HFFc6 (cell line): Measurements from ENCODE around the gene RBMX. TPM values are rescaled to one million over a fixed set of nuclear protein-coding genes. Genes with fewer than 3 reads are reported as not detected.
"Not testable (repeated sequence)": the region's sequence is repeated elsewhere in the genome, so short reads cannot be mapped to it uniquely, and the experiment has no call there.

Experiments
- DNase-seq: peaks from one replicate; pipeline ENCODE4 v3.0.0-alpha.2; 2018
- H3K27ac Mint-ChIP-seq: 2 replicates; pipeline ENCODE4 v1.8.0; 2020; ENCODE audit warnings: mild to moderate bottlenecking, mixed read lengths
- H3K27me3 Mint-ChIP-seq: 2 replicates; pipeline ENCODE4 v1.8.0; 2021; ENCODE audit warnings: mild to moderate bottlenecking, moderate library complexity, mixed read lengths; ENCODE audit not compliant: insufficient read depth
- H3K36me3 Mint-ChIP-seq: 2 replicates; pipeline ENCODE4 v1.8.0; 2021; ENCODE audit warnings: low read depth, mixed read lengths
- H3K4me1 Mint-ChIP-seq: 2 replicates; pipeline ENCODE4 v1.8.0; 2020; ENCODE audit warnings: low read depth, mixed read lengths
- H3K4me3 Mint-ChIP-seq: 2 replicates; pipeline ENCODE4 v1.8.0; 2020; ENCODE audit warnings: mild to moderate bottlenecking, moderate library complexity, mixed read lengths
- H3K9me3 Mint-ChIP-seq: 2 replicates; pipeline ENCODE4 v1.8.0; 2020; ENCODE audit warnings: mild to moderate bottlenecking, mixed read lengths
- long read RNA-seq: library from polyadenylated mRNA; unstranded; transcript quantifications from one replicate; pipeline ENCODE4 v2.0.0, GENCODE V29; 2019
- total RNA-seq, 6 experiments: library from RNA; stranded (reverse); fragmentation: NEBNext Ultra II Directional; extraction: Animal tissue kit (Norgen Biotek cat#: 25700); gene quantifications; 2 replicates in 1 of 6; 3 replicates in 5 of 6; pipeline ENCODE4 v1.2.3, GENCODE V29; 2021
- TF ChIP-seq, protein P1 (sequence below): fragments of 200-600 bp; sonication (generic); IDR thresholded peaks from 2 replicates; pipeline ENCODE4 v1.5.0; 2021; ENCODE audit warnings: antibody characterized with exemption, mild to moderate bottlenecking

The RBMX gene
- 100 to 1,000 TPM; 127 to 191 (median 178) TPM for total RNA-seq
- long read RNA-seq, transcript RBMX-201 (9 exons, 2,012 nt): major isoform, 129 of 172 reads
- long read RNA-seq, partial matches to known transcripts: 14 of 172 reads
- long read RNA-seq, other reads (novel, unspliced or antisense): 27 of 172 reads

DNA sequence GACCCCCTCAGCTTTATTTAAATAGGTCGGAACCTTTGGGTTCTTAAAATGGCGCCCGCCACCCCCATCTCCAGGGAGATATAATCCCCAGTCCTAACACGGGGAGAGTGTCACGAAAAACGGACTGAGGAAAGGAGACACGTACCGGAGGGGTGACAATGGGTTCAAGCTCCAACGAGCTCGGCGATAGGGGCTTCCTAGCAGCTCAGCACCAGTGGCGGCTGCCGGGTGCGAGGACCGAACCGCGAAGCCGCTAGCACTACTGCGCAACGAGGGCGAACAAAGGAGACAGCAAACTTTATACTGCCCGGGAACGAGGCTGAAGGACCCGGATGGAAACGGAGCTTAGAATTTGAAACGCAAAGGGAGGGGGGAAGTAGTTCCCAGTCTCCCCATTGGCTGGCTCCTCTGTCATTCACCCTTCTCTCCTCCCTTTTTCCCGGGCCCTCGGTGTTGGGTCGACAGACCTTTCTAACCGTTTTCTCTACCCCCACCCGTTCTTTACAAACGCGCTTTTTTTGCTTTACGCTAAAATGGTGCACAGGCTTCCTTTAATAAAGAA lies at the start of gene RBMX:
Gene RBMX, minus strand, starts transcription at position 274 of the 562 bp plus-strand sequence. CDS start 1,298 bp downstream, outside the sequence.
- peak within 1 kb of the TSS; percentile 99 for H3K4me3 Mint-ChIP-seq
- DNase-seq: peak; percentile 88
- peaks cover 6% of the 10 kb centered on the region for H3K27me3 Mint-ChIP-seq
- peak within 1 kb of the TSS; percentile 98 for H3K27ac Mint-ChIP-seq
- H3K9me3 Mint-ChIP-seq: no peaks in the 10 kb centered on the region
- peaks cover 20% of the 10 kb centered on the region for H3K36me3 Mint-ChIP-seq
- H3K4me1 Mint-ChIP-seq: no peaks in the 10 kb centered on the region; the same call in 1 of the 2 replicates
- TF ChIP-seq, protein P1, sequence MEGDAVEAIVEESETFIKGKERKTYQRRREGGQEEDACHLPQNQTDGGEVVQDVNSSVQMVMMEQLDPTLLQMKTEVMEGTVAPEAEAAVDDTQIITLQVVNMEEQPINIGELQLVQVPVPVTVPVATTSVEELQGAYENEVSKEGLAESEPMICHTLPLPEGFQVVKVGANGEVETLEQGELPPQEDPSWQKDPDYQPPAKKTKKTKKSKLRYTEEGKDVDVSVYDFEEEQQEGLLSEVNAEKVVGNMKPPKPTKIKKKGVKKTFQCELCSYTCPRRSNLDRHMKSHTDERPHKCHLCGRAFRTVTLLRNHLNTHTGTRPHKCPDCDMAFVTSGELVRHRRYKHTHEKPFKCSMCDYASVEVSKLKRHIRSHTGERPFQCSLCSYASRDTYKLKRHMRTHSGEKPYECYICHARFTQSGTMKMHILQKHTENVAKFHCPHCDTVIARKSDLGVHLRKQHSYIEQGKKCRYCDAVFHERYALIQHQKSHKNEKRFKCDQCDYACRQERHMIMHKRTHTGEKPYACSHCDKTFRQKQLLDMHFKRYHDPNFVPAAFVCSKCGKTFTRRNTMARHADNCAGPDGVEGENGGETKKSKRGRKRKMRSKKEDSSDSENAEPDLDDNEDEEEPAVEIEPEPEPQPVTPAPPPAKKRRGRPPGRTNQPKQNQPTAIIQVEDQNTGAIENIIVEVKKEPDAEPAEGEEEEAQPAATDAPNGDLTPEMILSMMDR: no peak

DNA sequence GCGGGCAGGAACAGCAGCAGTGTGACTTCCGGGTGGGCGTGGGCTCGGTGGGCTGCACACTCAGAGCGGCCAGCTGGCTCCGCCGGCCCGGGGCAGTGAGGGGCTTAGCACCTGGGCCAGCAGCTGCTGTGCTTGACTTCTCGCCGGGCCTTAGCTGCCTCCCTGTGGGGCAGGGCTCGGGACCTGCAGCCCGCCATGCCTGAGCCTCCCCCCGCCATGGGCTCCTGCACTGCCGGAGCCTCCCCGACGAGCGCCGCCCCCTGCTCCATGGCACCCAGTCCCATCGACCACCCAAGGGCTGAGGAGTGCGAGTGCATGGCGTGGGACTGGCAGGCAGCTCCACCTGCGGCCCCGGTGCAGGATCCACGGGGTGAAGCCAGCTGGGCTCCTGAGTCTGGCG lies 40.9 kb upstream of the RBMX start:
- not testable (repeated sequence) for H3K27me3 Mint-ChIP-seq, H3K9me3 Mint-ChIP-seq, H3K4me1 Mint-ChIP-seq, H3K4me3 Mint-ChIP-seq, H3K27ac Mint-ChIP-seq, DNase-seq, H3K36me3 Mint-ChIP-seq

DNA sequence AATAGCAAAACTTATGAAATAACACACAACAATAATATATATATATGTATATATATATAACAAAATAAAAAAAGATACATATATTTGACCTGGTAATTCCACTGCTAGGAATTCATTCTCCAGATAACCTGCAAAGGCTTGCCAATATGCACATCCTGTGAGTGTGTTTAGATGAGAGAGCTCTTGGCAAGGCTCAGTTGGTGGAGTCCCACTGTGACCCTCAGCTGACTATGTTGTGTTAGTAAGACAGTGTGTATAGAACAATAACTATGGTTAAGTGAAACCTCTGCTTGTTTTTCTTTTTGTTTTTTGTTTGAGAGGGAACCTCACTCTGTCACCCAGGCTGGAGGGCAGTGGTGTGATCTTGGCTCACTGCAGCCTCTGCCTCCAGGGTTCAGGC lies 39.5 kb upstream of the RBMX start:
- H3K27me3 Mint-ChIP-seq: no peaks in the 10 kb centered on the region; the same call in 1 of the 2 replicates
- no peak overlapping the region for H3K27ac Mint-ChIP-seq

DNA sequence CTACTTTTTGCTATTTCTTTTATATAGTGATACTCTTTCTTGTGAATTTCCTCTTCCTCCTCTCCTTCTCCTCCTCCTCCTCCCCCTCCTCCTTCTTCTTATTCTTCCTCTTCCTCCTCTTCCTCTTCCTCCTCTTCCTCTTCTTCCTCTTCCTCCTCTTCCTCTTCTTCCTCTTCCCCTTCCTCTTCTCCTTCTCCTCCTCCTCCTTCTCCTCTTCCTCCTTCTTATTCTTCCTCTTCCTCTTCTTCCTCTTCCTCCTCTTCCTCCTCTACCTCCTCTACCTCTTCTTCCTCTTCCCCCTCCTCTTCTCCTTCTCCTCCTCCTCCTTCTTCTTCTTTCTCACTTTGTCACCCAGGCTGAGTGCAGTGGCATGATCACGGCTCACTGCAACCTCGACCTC lies 36.3 kb upstream of the RBMX start:
- H3K27ac Mint-ChIP-seq: no peak overlapping the region
- TF ChIP-seq, protein P1: no peak
- H3K27me3 Mint-ChIP-seq: no peaks in the 10 kb centered on the region; the same call in 1 of the 2 replicates
- H3K4me1 Mint-ChIP-seq: no peaks in the 10 kb centered on the region
- no peak for DNase-seq
- no peaks in the 10 kb centered on the region for H3K36me3 Mint-ChIP-seq
- H3K4me3 Mint-ChIP-seq: no peak overlapping the region
- H3K9me3 Mint-ChIP-seq: no peaks in the 10 kb centered on the region

More for the DNA sequence above, 39.5 kb upstream of the RBMX start:
- TF ChIP-seq, protein P1: no peak
- Mint-ChIP-seq H3K9me3 (no peaks in the 10 kb centered on the region), H3K4me1 (no peaks in the 10 kb centered on the region), H3K36me3 (0 out of 2 replicates have a peak, but pooled peaks cover 6% of the 10 kb centered on the region), H3K4me3 (no peak overlapping the region)
- no peak for DNase-seq

DNA sequence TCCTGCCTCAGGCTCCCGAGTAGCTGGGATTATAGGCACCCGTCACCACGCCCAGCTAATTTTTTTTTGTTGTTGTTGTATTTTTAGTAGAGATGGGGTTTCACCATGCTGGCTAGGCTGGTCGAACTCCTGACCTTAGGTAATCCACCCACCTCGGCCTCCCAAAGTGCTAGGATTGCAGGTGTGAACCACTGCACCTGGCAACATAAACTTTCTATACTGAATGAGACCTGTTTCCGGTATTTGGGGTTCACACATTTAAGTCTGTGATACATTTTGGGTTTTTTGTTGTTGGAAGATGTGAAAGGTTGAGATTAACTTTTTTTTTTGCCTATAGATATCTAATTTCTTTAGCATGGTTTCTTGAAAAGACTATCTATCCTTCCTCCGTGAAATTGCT lies 31.1 kb upstream of the RBMX start:
- H3K36me3 Mint-ChIP-seq, H3K9me3 Mint-ChIP-seq, H3K27me3 Mint-ChIP-seq, DNase-seq: not testable (repeated sequence)
- Mint-ChIP-seq H3K4me1 (peaks cover 14% of the 10 kb centered on the region), H3K27ac (peak overlapping the region; percentile 61; the same call in 1 of the 2 replicates), H3K4me3 (peak overlapping the region; percentile 89)

DNA sequence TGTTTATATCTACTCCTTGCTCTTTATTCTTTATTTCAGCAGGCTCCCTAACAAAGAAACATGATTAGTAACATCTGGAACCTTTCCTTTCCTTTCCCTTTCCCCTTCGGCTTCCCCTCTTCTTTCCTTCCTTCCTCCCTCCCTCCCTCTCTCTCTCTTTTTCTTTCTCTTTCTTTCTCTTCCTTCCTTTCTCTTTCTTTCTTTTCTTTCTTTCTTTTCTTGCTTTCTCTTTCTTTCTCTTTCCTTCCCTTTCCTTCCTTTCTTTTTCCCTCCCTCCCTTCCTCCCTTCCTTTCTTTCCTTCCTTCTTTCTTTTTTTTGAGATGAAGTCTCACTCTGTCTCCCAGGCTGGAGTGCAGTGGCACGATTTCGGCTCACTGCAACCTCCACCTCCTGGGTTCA lies 30.7 kb upstream of the RBMX start:
- no peak for DNase-seq
- TF ChIP-seq, protein P1: no peak
- Mint-ChIP-seq H3K4me1 (peaks cover 14% of the 10 kb centered on the region), H3K9me3 (no peaks in the 10 kb centered on the region), H3K27ac (peak overlapping the region; percentile 61; the same call in 1 of the 2 replicates), H3K27me3 (peaks cover 2% of the 10 kb centered on the region; the same call in 1 of the 2 replicates), H3K4me3 (peak overlapping the region; percentile 89), H3K36me3 (no peaks in the 10 kb centered on the region)
